GM18873 (cell line): Measurements from ENCODE around the gene SSH3.

Experiments used
- ATAC-seq: cut with Tn5 transposase; IDR thresholded peaks from one replicate; pipeline ENCODE4 v1.9.1; 2021; ENCODE audit warnings: mild to moderate bottlenecking, moderate library complexity, moderate number of reproducible peaks; ENCODE audit not compliant: unreplicated experiment, low FRiP score

SSH3 gene

GRCh38 chr11:67291481-67292381 lies 11.6 kb upstream of the SSH3 start:
- ATAC-seq: no peak

GRCh38 chr11:67292671-67293070 lies 10.7 kb upstream of the SSH3 start:
- no peak for ATAC-seq

GRCh38 chr11:67293090-67293489 lies 10.2 kb upstream of the SSH3 start:
- ATAC-seq: no peak

GRCh38 chr11:67295846-67296245 lies 7.5 kb upstream of the SSH3 start:
- ATAC-seq: no peak

GRCh38 chr11:67298786-67299185 lies 4.5 kb upstream of the SSH3 start:
- no peak for ATAC-seq

GRCh38 chr11:67299471-67300191 lies 3.7 kb upstream of the SSH3 start:
- no peak for ATAC-seq

GRCh38 chr11:67300256-67300755 lies 3.0 kb upstream of the SSH3 start:
- ATAC-seq: no peak

- no peak for ATAC-seq
These were observed 2.5 kb upstream of the SSH3 start for GRCh38 chr11:67300756-67301312.

GRCh38 chr11:67301313-67301921 lies 1.9 kb upstream of the SSH3 start:
- no peak for ATAC-seq

- no peak for ATAC-seq
These were observed 1.3 kb upstream of the SSH3 start for GRCh38 chr11:67301951-67302516.

GRCh38 chr11:67302571-67303131 lies 679 bp upstream of the SSH3 start:
- no peak for ATAC-seq

GRCh38 chr11:67303835-67304411 lies 593 bp downstream of the SSH3 start:
- no peak for ATAC-seq

- ATAC-seq: no peak
These were observed 1.3 kb downstream of the SSH3 start for GRCh38 chr11:67304511-67305113.

GRCh38 chr11:67306769-67307544 lies 3.6 kb downstream of the SSH3 start:
- ATAC-seq: no peak

- ATAC-seq: no peak
These were observed 4.2 kb downstream of the SSH3 start for GRCh38 chr11:67307545-67308001.

- ATAC-seq: no peak
These were observed 4.9 kb downstream of the SSH3 start for GRCh38 chr11:67308031-67308866.

- no peak for ATAC-seq
These were observed 5.8 kb downstream of the SSH3 start for GRCh38 chr11:67309166-67309565.

- ATAC-seq: no peak
These were observed 6.3 kb downstream of the SSH3 start for GRCh38 chr11:67309661-67310061.
